HFF-Myc (cell line): ENCODE measurements around the gene IQCM.
A peak's percentile ranks its signal among the peaks of the same experiment; 100 is the strongest.

ENCODE experiments used
- DNase-seq: peaks from one replicate; pipeline ENCODE4 v3.0.0-alpha.2; 2011; ENCODE audit warnings: low read depth; ENCODE audit errors: extremely low read depth
- H3K4me3 ChIP-seq: replicated peaks from 2 replicates; pipeline ENCODE4 v1.5.1; 2011; ENCODE audit warnings: low read depth, mild to moderate bottlenecking, control low read depth, low read length
- TF ChIP-seq, protein P1 (sequence below): IDR thresholded peaks from 2 replicates; pipeline ENCODE4 v1.5.1; 2012; ENCODE audit warnings: mild to moderate bottlenecking, low read depth, low read length, control low read depth; ENCODE audit errors: missing control alignments

IQCM gene

GRCh38 chr4:149699642-149700041 is 116.0 kb downstream of the IQCM start:
- H3K4me3 ChIP-seq: no peak overlapping the region
- TF ChIP-seq, protein P1, sequence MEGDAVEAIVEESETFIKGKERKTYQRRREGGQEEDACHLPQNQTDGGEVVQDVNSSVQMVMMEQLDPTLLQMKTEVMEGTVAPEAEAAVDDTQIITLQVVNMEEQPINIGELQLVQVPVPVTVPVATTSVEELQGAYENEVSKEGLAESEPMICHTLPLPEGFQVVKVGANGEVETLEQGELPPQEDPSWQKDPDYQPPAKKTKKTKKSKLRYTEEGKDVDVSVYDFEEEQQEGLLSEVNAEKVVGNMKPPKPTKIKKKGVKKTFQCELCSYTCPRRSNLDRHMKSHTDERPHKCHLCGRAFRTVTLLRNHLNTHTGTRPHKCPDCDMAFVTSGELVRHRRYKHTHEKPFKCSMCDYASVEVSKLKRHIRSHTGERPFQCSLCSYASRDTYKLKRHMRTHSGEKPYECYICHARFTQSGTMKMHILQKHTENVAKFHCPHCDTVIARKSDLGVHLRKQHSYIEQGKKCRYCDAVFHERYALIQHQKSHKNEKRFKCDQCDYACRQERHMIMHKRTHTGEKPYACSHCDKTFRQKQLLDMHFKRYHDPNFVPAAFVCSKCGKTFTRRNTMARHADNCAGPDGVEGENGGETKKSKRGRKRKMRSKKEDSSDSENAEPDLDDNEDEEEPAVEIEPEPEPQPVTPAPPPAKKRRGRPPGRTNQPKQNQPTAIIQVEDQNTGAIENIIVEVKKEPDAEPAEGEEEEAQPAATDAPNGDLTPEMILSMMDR: no peak
- no peak for DNase-seq

DNA sequence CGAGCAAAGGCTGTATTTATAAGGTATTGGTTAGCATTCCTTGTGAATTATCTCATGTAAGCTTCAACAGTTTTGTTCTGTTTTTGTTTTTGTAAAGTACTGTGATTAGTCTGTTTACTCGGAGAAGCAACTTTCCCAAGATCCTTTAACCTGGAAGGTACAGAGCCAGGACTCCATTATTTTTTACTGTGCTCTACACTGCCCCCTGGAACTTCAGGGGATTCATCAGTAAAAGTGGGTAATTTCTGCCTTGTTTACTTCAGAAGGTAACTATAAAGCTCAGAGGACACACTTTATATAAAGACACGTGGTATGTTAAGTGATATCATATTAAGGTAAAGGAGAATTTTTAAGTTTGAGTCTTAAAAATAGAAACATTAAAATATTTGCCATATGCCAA is 124.9 kb downstream of the IQCM start:
- DNase-seq: no peak
- TF ChIP-seq, protein P1: peak; percentile 29
- H3K4me3 ChIP-seq: no peak overlapping the region

DNA sequence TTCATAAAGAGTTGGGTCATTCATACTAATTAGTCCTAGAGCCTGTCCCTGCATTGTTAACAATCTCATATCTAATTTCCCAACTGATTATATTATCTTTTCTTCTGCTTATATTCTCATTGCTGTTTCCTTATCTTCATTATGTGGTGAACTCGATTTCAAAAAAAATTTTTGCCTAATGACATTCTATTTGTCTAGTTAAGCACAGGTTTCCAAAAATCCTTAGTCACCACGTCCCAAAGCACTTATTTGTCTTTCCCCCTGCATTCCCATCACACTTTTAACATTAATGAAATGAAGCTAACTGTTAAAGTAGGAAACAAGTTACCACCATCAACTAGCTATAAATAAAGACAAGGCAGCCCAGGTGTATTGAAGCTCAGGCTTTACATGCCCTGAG is 131.1 kb downstream of the IQCM start:
- no peak overlapping the region for H3K4me3 ChIP-seq
- TF ChIP-seq, protein P1: no peak
- DNase-seq: no peak

- TF ChIP-seq, protein P1: no peak
- DNase-seq: no peak
Observed at GRCh38 chr4:149676076-149676475, 139.6 kb downstream of the IQCM start.

GRCh38 chr4:149645790-149646189 is 169.9 kb downstream of the IQCM start:
- TF ChIP-seq, protein P1: no peak
- DNase-seq: no peak
- H3K4me3 ChIP-seq: no peak overlapping the region

More at GRCh38 chr4:149676076-149676475, 139.6 kb downstream of the IQCM start:
- H3K4me3 ChIP-seq: no peak overlapping the region

- no peak overlapping the region for H3K4me3 ChIP-seq
- TF ChIP-seq, protein P1: no peak
- DNase-seq: peak; percentile 4
Observed at GRCh38 chr4:149638073-149638472, 177.6 kb downstream of the IQCM start.

GRCh38 chr4:149634368-149634767 is 181.3 kb downstream of the IQCM start:
- TF ChIP-seq, protein P1: no peak
- no peak for DNase-seq
- no peak overlapping the region for H3K4me3 ChIP-seq
